ENCODE data around the gene ENPP5. TPM values are rescaled to one million over a fixed set of nuclear protein-coding genes. Genes with fewer than 3 reads are reported as not detected.

Gene ENPP5
- total RNA-seq, 3 donors from 2014 or later = 1.5 to 4.1 (median 4.0) TPM

GRCh38 chr6:46191961-46192360 is 21.2 kb upstream of the ENPP5 start:
- TF ChIP-seq CTCF (IDR thresholded peaks at IDR 0.05) = no peak
- Histone ChIP-seq H3K4me3 (no peak overlapping the region), H3K36me3 (ENCODE audit: low read depth) (no peaks in the 10 kb centered on the region), H3K9me3 (no peaks in the 10 kb centered on the region), H3K4me1 (ENCODE audit: low read depth) (no peaks in the 10 kb centered on the region)
- DNase-seq = no peak
- intact Hi-C loops (cut with DNase I, micrococcal nuclease) = no loop called here
- ATAC-seq = no peak

DNA sequence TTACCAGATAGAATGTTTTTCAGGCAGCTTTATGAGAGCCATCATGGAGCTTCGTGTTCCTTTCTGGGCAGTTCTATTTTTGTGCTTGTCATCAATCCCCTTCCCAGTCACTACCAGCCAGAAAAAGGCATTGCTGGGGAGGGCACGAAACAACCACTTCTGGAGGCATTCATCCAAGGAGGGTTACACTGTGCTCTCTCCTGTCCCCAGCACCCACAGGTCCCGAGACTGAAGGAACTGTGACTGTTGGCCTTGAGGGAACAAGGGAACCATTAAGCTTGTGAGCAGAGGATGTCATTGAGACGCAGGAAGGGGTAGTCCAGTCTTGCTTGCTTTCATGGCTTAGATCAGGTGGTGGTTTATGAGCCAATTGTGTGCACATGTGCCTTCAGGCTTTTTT is 20.1 kb upstream of the ENPP5 start:
- ATAC-seq (no peak), DNase-seq (no peak)
- TF ChIP-seq CTCF (IDR thresholded peaks at IDR 0.05) = no peak
- Histone ChIP-seq H3K9me3 (no peaks in the 10 kb centered on the region), H3K4me1 (ENCODE audit: low read depth) (no peaks in the 10 kb centered on the region), H3K4me3 (no peak overlapping the region), H3K36me3 (ENCODE audit: low read depth) (no peaks in the 10 kb centered on the region)
- intact Hi-C loops (cut with DNase I, micrococcal nuclease) = no loop called here

- no peak for TF ChIP-seq CTCF (IDR thresholded peaks at IDR 0.05)
- intact Hi-C loops (cut with DNase I, micrococcal nuclease) = no loop called here
- DNase-seq (no peak), ATAC-seq (no peak)
- Histone ChIP-seq H3K4me3 (no peak overlapping the region), H3K4me1 (ENCODE audit: low read depth) (no peaks in the 10 kb centered on the region), H3K9me3 (no peaks in the 10 kb centered on the region), H3K36me3 (ENCODE audit: low read depth) (no peaks in the 10 kb centered on the region)
Observed at GRCh38 chr6:46189726-46190125, 18.9 kb upstream of the ENPP5 start.

DNA sequence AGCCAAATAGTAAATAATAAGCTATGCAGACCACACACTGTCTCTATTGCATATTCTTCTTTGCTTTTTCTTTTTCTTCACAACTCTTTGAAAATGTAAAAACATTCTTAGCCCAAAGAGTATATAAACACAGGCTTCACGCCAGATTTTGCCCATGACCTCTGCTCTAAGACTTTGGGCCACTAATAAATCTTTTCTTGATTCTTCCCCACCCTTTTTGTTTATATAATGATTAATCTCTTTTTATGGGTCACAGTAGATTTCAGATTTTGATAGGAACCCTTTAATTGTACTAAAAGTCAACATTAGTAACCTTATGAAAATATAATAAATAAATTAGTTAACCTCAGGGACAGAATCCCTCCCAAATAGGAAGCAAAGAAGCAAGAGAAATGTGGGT is 15.8 kb upstream of the ENPP5 start:
- no peaks in the 10 kb centered on the region for H3K9me3 ChIP-seq
- intact Hi-C loops (cut with DNase I, micrococcal nuclease) = no loop called here
- ATAC-seq (no peak), DNase-seq (no peak)
- H3K4me1 ChIP-seq (ENCODE audit: low read depth) = no peaks in the 10 kb centered on the region
- no peaks in the 10 kb centered on the region for H3K36me3 ChIP-seq (ENCODE audit: low read depth)
- no peak for TF ChIP-seq CTCF (IDR thresholded peaks at IDR 0.05)
- no peak overlapping the region for H3K4me3 ChIP-seq

DNA sequence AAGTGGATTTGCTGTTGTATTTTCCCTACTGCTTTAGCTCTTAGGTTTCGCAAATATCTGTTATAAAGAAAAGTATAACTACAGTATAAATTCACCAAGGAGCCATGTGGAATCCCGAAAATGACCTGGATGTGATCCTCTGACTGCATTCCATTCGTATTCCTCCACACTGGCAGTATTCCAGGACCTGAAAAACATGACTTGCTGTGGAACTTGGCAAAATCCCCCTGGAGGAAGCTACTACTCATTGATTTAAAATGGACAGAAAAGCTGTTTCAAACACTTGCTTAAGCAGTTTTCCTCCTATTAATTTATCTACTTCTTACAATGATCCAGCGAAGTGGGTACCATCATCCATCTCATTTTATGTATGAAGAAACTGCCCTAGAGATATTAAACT is 13.3 kb upstream of the ENPP5 start:
- TF ChIP-seq CTCF (IDR thresholded peaks at IDR 0.05) = no peak
- Histone ChIP-seq H3K4me1 (ENCODE audit: low read depth) (no peaks in the 10 kb centered on the region), H3K9me3 (no peaks in the 10 kb centered on the region), H3K36me3 (ENCODE audit: low read depth) (no peaks in the 10 kb centered on the region), H3K4me3 (no peak overlapping the region)
- DNase-seq = no peak
- ATAC-seq = no peak
- intact Hi-C loops (cut with DNase I, micrococcal nuclease) = no loop called here

GRCh38 chr6:46175976-46176375 is 5.2 kb upstream of the ENPP5 start:
- intact Hi-C loops (cut with DNase I, micrococcal nuclease) = no loop called here
- DNase-seq (no peak), ATAC-seq (no peak)
- peaks cover 3% of the 10 kb centered on the region for H3K4me1 ChIP-seq (ENCODE audit: low read depth)
- no peaks in the 10 kb centered on the region for H3K36me3 ChIP-seq (ENCODE audit: low read depth)
- no peak for TF ChIP-seq CTCF (IDR thresholded peaks at IDR 0.05)
- H3K9me3 ChIP-seq = no peaks in the 10 kb centered on the region
- H3K4me3 ChIP-seq = no peak overlapping the region
